ENCODE measurements around the gene PTPRN2.

- TF ChIP-seq GATA3 (IDR thresholded peaks at IDR 0.05; ENCODE audit: low read depth, low read length) (no peak), GATA2 (IDR thresholded peaks at IDR 0.05; ENCODE audit: low read depth, low read length) (no peak)
These were observed 230.3 kb downstream of the PTPRN2 start for GRCh38 chr7:158357106-158357897.

All from SH-SY5Y (cell line).